DOHH2 (cell line): ENCODE data around the gene FRMD4B.

ENCODE experiments used
- EZH2phosphoT487 ChIP-seq: fragments of 200-600 bp; sonication (generic); IDR thresholded peaks from 2 replicates; pipeline ENCODE4 v1.6.1; 2017; ENCODE audit warnings: borderline replicate concordance, mild to moderate bottlenecking, antibody characterized with exemption, low read length, moderate library complexity, mixed read lengths
- TF ChIP-seq, protein P1 (sequence below): fragments of 200-600 bp; sonication (generic); IDR thresholded peaks from one replicate; pipeline ENCODE4 v1.5.1; 2014; ENCODE audit warnings: antibody characterized with exemption, mild to moderate bottlenecking, low read depth, low read length; ENCODE audit not compliant: poor library complexity, severe bottlenecking

GRCh38 chr3:69182588-69183316 is 203.1 kb downstream of the FRMD4B start:
- TF ChIP-seq, protein P1, sequence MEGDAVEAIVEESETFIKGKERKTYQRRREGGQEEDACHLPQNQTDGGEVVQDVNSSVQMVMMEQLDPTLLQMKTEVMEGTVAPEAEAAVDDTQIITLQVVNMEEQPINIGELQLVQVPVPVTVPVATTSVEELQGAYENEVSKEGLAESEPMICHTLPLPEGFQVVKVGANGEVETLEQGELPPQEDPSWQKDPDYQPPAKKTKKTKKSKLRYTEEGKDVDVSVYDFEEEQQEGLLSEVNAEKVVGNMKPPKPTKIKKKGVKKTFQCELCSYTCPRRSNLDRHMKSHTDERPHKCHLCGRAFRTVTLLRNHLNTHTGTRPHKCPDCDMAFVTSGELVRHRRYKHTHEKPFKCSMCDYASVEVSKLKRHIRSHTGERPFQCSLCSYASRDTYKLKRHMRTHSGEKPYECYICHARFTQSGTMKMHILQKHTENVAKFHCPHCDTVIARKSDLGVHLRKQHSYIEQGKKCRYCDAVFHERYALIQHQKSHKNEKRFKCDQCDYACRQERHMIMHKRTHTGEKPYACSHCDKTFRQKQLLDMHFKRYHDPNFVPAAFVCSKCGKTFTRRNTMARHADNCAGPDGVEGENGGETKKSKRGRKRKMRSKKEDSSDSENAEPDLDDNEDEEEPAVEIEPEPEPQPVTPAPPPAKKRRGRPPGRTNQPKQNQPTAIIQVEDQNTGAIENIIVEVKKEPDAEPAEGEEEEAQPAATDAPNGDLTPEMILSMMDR = no peak
- TF ChIP-seq EZH2phosphoT487 = no peak
